Measurements from ENCODE around the gene INAFM2. TPM values are rescaled to one million over a fixed set of nuclear protein-coding genes. Genes with fewer than 3 reads are reported as not detected.

The INAFM2 gene
- total RNA-seq, 1 donor from 2014 or later, result 14.9 TPM

DNA sequence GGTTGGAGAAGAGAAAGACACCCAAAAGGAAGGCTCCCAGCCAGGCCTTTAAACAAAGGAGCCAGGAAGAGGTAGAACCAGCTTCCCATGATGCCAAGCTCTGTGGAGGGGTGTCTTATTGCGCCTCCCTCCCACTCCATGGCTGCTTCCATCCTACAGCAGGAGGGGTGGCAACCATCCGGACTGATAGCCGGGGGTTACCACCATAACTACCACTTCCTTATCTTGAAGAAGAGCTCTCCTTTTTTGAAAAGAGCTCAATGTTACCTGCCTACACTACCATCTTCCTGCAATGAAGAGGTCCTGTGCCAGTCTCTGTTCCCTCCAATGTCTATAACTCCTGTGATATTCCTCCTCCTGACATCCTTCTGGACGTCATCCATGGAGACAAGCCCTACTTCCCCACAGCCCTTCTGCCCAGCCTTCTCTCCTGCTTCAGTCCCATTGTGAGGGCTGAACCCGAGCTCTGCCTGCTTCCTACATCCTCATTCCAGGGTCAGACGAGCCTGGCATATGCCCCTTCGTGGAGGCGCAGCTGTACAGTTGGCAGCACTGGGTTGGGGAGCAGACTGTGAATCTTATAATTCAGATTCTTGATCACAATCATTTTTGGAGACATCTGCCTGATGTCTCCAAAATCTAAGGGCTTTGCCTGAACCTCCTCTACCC is 8.8 kb downstream of the INAFM2 start:
- Histone ChIP-seq H3K27me3 (ENCODE audit: control insufficient read depth, insufficient read depth, low read length) (no peaks in the 10 kb centered on the region), H3K4me3 (ENCODE audit: low read depth, low read length) (no peak overlapping the region), H3K36me3 (ENCODE audit: control insufficient read depth, insufficient read depth, low read length) (peaks cover 3% of the 10 kb centered on the region)
- TF ChIP-seq, protein P1, sequence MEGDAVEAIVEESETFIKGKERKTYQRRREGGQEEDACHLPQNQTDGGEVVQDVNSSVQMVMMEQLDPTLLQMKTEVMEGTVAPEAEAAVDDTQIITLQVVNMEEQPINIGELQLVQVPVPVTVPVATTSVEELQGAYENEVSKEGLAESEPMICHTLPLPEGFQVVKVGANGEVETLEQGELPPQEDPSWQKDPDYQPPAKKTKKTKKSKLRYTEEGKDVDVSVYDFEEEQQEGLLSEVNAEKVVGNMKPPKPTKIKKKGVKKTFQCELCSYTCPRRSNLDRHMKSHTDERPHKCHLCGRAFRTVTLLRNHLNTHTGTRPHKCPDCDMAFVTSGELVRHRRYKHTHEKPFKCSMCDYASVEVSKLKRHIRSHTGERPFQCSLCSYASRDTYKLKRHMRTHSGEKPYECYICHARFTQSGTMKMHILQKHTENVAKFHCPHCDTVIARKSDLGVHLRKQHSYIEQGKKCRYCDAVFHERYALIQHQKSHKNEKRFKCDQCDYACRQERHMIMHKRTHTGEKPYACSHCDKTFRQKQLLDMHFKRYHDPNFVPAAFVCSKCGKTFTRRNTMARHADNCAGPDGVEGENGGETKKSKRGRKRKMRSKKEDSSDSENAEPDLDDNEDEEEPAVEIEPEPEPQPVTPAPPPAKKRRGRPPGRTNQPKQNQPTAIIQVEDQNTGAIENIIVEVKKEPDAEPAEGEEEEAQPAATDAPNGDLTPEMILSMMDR (IDR thresholded peaks at IDR 0.05; ENCODE audit: insufficient read depth, low read length, poor library complexity, severe bottlenecking), result no peak
- DNase-seq (ENCODE audit: low read depth), result no peak

DNA sequence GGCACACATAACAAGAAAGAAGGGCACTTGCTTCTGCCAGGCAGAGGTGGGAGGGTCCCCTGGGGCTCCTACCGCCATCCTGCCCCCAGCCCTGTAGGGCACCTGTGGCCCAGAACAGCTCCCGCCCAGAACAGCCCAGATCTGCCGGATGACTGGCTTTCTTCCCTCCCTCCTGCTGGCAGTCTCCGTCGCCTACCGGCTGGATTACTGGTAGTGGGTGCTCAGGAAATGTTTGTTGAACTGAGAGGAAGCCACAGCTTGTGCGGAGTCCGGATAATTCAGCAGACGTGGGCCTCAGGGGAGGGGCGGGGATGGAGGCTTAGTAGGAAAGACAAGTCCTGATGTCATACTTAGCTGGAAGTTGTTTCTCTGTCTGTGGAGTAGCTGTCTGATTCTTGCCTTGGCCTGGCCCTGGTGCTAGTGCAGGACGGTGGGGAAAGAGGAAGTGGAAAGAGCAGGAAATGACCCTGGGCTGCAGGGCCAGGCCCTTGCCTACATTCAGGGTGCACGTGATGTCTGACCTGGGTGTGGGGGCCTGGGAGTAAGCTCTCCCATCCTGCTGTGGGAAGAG is 10.5 kb downstream of the INAFM2 start:
- DNase-seq (ENCODE audit: low read depth), result no peak

DNA sequence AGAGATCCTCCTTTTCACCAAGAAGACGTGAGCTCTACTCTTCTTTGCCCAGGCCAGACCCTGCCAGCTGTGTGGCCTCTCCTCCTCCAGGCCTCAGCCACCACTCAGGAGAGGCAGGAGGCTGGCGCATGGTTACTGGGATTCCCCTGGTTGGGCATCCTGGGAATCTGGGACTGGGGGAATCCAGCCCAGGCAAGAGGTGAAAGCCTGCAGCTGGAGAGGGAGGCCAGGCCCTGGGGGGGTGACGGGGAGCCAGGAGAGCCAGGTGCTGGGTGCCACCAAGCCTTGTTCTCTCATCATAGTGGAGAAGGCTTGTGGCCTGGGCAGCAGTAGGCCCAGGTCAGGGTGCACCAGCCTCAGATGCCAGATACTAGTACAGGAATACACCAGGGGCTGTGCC is 11.0 kb downstream of the INAFM2 start:
- TF ChIP-seq, protein P1 (IDR thresholded peaks at IDR 0.05; ENCODE audit: insufficient read depth, low read length, poor library complexity, severe bottlenecking), result no peak
- peaks cover 3% of the 10 kb centered on the region for H3K36me3 ChIP-seq (ENCODE audit: control insufficient read depth, insufficient read depth, low read length)
- no peak for DNase-seq (ENCODE audit: low read depth)
- no peak overlapping the region for H3K4me3 ChIP-seq (ENCODE audit: low read depth, low read length)
- H3K27me3 ChIP-seq (ENCODE audit: control insufficient read depth, insufficient read depth, low read length), result no peaks in the 10 kb centered on the region

More for the DNA sequence above, 10.5 kb downstream of the INAFM2 start:
- Histone ChIP-seq H3K36me3 (ENCODE audit: control insufficient read depth, insufficient read depth, low read length) (peaks cover 3% of the 10 kb centered on the region), H3K4me3 (ENCODE audit: low read depth, low read length) (no peak overlapping the region), H3K27me3 (ENCODE audit: control insufficient read depth, insufficient read depth, low read length) (no peaks in the 10 kb centered on the region)
- TF ChIP-seq, protein P1 (IDR thresholded peaks at IDR 0.05; ENCODE audit: insufficient read depth, low read length, poor library complexity, severe bottlenecking), result no peak

DNA sequence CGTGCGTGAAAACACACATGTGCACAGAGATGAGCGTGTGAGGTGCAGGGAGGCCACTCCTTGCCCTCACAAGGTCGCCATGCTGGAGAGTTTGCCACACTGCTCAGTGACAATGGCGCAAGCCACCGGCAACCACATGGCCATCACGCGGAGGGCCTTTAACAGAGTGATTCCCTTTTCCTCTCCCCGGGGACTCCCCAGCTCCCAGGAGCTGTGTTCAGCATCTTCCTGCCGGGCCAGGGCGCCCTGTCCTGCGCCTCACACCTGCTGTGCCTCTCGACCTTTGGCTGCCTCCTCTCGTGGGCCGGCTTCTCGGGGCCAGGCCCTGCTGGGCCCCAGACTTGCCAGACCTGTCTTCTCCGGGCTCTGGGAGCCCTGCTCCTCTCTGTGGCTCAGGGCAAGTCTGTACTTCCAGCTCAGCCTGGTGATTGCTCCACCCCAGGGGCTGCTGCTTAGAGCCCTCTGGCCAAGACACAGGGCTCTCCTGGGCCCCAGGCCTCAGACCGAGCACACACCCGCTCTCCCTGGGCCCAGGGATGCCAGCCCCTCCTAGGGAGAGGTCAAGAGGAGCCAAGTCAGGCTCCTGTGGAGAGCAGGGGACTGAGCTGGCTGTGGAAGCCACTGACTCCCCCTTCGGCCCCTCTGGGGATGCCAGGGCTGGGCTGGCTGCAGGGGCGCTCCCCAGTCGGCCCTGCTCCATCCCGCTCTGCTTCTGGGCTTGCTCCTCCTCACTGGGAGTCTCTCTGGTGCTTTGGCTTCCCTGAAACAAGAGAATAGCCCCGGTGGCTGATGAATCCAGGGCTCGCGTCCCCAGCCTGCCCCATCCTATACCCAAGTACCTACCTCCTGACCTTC is 11.7 kb downstream of the INAFM2 start:
- peaks cover 3% of the 10 kb centered on the region for H3K36me3 ChIP-seq (ENCODE audit: control insufficient read depth, insufficient read depth, low read length)
- no peak for DNase-seq (ENCODE audit: low read depth)
- H3K4me3 ChIP-seq (ENCODE audit: low read depth, low read length), result no peak overlapping the region
- no peaks in the 10 kb centered on the region for H3K27me3 ChIP-seq (ENCODE audit: control insufficient read depth, insufficient read depth, low read length)
- TF ChIP-seq, protein P1 (IDR thresholded peaks at IDR 0.05; ENCODE audit: insufficient read depth, low read length, poor library complexity, severe bottlenecking), result no peak

DNA sequence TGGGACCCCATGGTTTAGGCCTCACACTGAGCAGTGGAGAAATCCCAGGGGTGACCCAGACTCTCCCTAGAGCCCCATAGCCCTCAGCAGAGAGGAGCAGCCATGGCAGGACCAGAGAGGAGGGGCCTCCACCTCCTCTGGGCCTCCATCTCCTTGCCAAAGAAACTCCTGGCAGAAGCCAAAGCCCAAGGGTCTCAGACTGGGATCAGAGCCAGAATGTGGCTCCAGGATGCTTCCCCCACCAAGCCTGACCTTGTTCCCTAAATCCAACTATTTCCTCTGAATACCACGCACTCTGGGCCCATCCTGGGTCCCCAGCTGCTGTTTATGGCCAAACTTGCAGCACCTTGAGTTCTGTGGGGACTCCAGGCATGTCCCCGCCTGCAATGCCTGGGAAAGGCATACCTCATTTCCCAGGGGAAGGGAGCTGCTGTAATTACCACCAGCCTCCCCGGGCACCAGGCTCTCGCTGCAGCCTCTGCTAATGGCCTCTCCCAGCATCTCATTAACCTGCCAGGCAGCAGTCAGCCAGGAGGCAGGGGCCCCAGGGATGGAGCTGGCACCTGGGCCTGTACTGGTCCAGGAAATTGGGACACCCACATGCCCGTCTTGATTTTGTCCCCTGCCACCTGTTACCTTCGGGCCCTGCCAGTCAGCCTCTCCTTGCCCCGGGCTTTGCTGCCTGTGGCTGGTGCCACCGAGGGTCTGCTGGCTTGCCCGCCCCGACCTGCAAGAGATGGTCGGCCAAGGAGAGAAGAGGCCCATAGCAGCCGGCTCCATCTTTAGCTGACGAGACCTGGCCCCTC is 12.6 kb downstream of the INAFM2 start:
- Histone ChIP-seq H3K27me3 (ENCODE audit: control insufficient read depth, insufficient read depth, low read length) (no peaks in the 10 kb centered on the region), H3K36me3 (ENCODE audit: control insufficient read depth, insufficient read depth, low read length) (peaks cover 3% of the 10 kb centered on the region)

More for the DNA sequence above, 12.6 kb downstream of the INAFM2 start:
- TF ChIP-seq, protein P1 (IDR thresholded peaks at IDR 0.05; ENCODE audit: insufficient read depth, low read length, poor library complexity, severe bottlenecking), result no peak
- H3K4me3 ChIP-seq (ENCODE audit: low read depth, low read length), result no peak overlapping the region
- no peak for DNase-seq (ENCODE audit: low read depth)
